Esophagus muscularis mucosa (tissue), 3 donors: ENCODE data around the gene NFAT5.

Source experiments
- POLR2A ChIP-seq: fragments of 450-650 bp; IDR thresholded peaks from one replicate; pipeline ENCODE4 v1.6.1; 2017; ENCODE audit warnings: antibody characterized with exemption, moderate library complexity, mild to moderate bottlenecking, low read depth
- POLR2AphosphoS5 ChIP-seq, 2 donors: sonication (generic); formaldehyde crosslinking; IDR thresholded peaks; one replicate each; pipeline ENCODE4 v1.6.1; 2017; ENCODE audit warnings: antibody characterized with exemption in 2 of 2
- TF ChIP-seq, protein P1 (sequence below), 3 experiments: fragments of 200-600 bp in 2 of 3; fragments of 450-650 bp in 1 of 3; sonication (generic) in 2 of 3; IDR thresholded peaks; one replicate each; pipeline ENCODE4 v1.5.1; 2017 to 2019; ENCODE audit warnings: antibody characterized with exemption in 3 of 3, mild to moderate bottlenecking in 2 of 3, moderate library complexity in 1 of 3

- TF ChIP-seq POLR2AphosphoS5 (IDR thresholded peaks at IDR 0.05) (no peak), POLR2A (no peak)
- TF ChIP-seq, protein P1, sequence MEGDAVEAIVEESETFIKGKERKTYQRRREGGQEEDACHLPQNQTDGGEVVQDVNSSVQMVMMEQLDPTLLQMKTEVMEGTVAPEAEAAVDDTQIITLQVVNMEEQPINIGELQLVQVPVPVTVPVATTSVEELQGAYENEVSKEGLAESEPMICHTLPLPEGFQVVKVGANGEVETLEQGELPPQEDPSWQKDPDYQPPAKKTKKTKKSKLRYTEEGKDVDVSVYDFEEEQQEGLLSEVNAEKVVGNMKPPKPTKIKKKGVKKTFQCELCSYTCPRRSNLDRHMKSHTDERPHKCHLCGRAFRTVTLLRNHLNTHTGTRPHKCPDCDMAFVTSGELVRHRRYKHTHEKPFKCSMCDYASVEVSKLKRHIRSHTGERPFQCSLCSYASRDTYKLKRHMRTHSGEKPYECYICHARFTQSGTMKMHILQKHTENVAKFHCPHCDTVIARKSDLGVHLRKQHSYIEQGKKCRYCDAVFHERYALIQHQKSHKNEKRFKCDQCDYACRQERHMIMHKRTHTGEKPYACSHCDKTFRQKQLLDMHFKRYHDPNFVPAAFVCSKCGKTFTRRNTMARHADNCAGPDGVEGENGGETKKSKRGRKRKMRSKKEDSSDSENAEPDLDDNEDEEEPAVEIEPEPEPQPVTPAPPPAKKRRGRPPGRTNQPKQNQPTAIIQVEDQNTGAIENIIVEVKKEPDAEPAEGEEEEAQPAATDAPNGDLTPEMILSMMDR (IDR thresholded peaks at IDR 0.05) = no peak
These were observed 97.1 kb downstream of the NFAT5 start for GRCh38 chr16:69662901-69663300.
